ENCODE measurements around the gene MSI2. TPM values are rescaled to one million over a fixed set of nuclear protein-coding genes. Genes with fewer than 3 reads are reported as not detected.

MSI2 gene
- total RNA-seq, 1 experiment from 2014 or later = 13.8 TPM

GRCh38 chr17:57654040-57654775 is 397.9 kb downstream of the MSI2 start:
- no peak for DNase-seq (ENCODE audit: low read depth)

- DNase-seq (ENCODE audit: low read depth) = no peak
Observed at GRCh38 chr17:57655553-57655952, 399.2 kb downstream of the MSI2 start.

GRCh38 chr17:57657211-57657610 is 400.9 kb downstream of the MSI2 start:
- DNase-seq (ENCODE audit: low read depth) = no peak

GRCh38 chr17:57662041-57662440 is 405.7 kb downstream of the MSI2 start:
- DNase-seq (ENCODE audit: low read depth) = no peak

GRCh38 chr17:57662644-57663308 is 406.5 kb downstream of the MSI2 start:
- DNase-seq (ENCODE audit: low read depth) = peak; percentile 93

- DNase-seq (ENCODE audit: low read depth) = no peak
Observed at GRCh38 chr17:57663326-57664070, 407.2 kb downstream of the MSI2 start.

GRCh38 chr17:57665128-57665527 is 408.8 kb downstream of the MSI2 start:
- no peak for DNase-seq (ENCODE audit: low read depth)

GRCh38 chr17:57665696-57666095 is 409.4 kb downstream of the MSI2 start:
- DNase-seq (ENCODE audit: low read depth) = no peak

GRCh38 chr17:57666201-57666870 is 410.0 kb downstream of the MSI2 start:
- DNase-seq (ENCODE audit: low read depth) = no peak

GRCh38 chr17:57666946-57667345 is 410.6 kb downstream of the MSI2 start:
- DNase-seq (ENCODE audit: low read depth) = no peak

- DNase-seq (ENCODE audit: low read depth) = no peak
Observed at GRCh38 chr17:57667461-57667923, 411.2 kb downstream of the MSI2 start.

- no peak for DNase-seq (ENCODE audit: low read depth)
Observed at GRCh38 chr17:57668332-57668731, 412.0 kb downstream of the MSI2 start.

GRCh38 chr17:57669671-57670529 is 413.6 kb downstream of the MSI2 start:
- DNase-seq (ENCODE audit: low read depth) = no peak

- DNase-seq (ENCODE audit: low read depth) = no peak
Observed at GRCh38 chr17:57670769-57671569, 414.6 kb downstream of the MSI2 start.

- DNase-seq (ENCODE audit: low read depth) = peak; percentile 68
Observed at GRCh38 chr17:57671667-57672632, 415.6 kb downstream of the MSI2 start.

- DNase-seq (ENCODE audit: low read depth) = no peak
Observed at GRCh38 chr17:57672971-57673370, 416.6 kb downstream of the MSI2 start.

- no peak for DNase-seq (ENCODE audit: low read depth)
Observed at GRCh38 chr17:57674894-57675293, 418.6 kb downstream of the MSI2 start.

GRCh38 chr17:57675427-57676387 is 419.4 kb downstream of the MSI2 start:
- DNase-seq (ENCODE audit: low read depth) = no peak
